Neural cell (in vitro differentiated cells): ENCODE data around the gene PTPN21. TPM values are rescaled to one million over a fixed set of nuclear protein-coding genes. Genes with fewer than 3 reads are reported as not detected.

Experiments used
- H2AFZ ChIP-seq: fragments of 200-600, 300-800 bp; sonication (generic), shearing (Covaris generic); 2 replicates; pipeline ENCODE4 v1.6.0; 2014; ENCODE audit warnings: low read depth, mild to moderate bottlenecking, antibody characterized with exemption, low read length, moderate library complexity
- H3F3A ChIP-seq: fragments of 200-600 bp; shearing (Covaris generic); 2 replicates; pipeline ENCODE4 v1.6.1; 2016; ENCODE audit warnings: mild to moderate bottlenecking, moderate library complexity, mixed read lengths, antibody characterized with exemption, low read length; ENCODE audit not compliant: insufficient read depth, poor library complexity, severe bottlenecking
- H3K27ac ChIP-seq: fragments of 200-600, 300-800 bp; sonication (generic), shearing (Covaris generic); 2 replicates; pipeline ENCODE4 v1.5.1; 2014; ENCODE audit warnings: mild to moderate bottlenecking, low read length, moderate library complexity
- H3K27me3 ChIP-seq: fragments of 300-800, 200-600 bp; sonication (generic), shearing (Covaris generic); 2 replicates; pipeline ENCODE4 v1.6.0; 2014; ENCODE audit warnings: mild to moderate bottlenecking, low read depth, low read length, moderate library complexity; ENCODE audit not compliant: insufficient read depth
- H3K36me3 ChIP-seq: fragments of 300-800, 200-600 bp; sonication (generic), shearing (Covaris generic); 2 replicates; pipeline ENCODE4 v1.5.1; 2014; ENCODE audit warnings: mild to moderate bottlenecking, antibody characterized with exemption, low read length, moderate library complexity; ENCODE audit not compliant: insufficient read depth
- H3K4me2 ChIP-seq: fragments of 300-800, 200-600 bp; sonication (generic), shearing (Covaris generic); 2 replicates; pipeline ENCODE4 v1.6.0; 2014; ENCODE audit warnings: mild to moderate bottlenecking, low read length
- H3K4me3 ChIP-seq: fragments of 300-800, 200-600 bp; sonication (generic), shearing (Covaris generic); 2 replicates; pipeline ENCODE4 v1.5.1; 2014; ENCODE audit warnings: mild to moderate bottlenecking, low read length, moderate library complexity
- H3K79me2 ChIP-seq: fragments of 200-600 bp; shearing (Covaris generic); replicated peaks from 2 replicates; pipeline ENCODE4 v1.6.0; 2014; ENCODE audit warnings: mild to moderate bottlenecking, low read length, moderate library complexity; ENCODE audit not compliant: insufficient read depth
- H3K9ac ChIP-seq: fragments of 300-800, 200-600 bp; sonication (generic), shearing (Covaris generic); 2 replicates; pipeline ENCODE4 v1.6.1; 2016; ENCODE audit warnings: mild to moderate bottlenecking, low read length, mixed read lengths
- H3K9me2 ChIP-seq: fragments of 200-600 bp; shearing (Covaris generic); 2 replicates; pipeline ENCODE4 v1.6.1; 2016; ENCODE audit warnings: mild to moderate bottlenecking, low read length, mixed read lengths; ENCODE audit not compliant: insufficient read depth
- H3K9me3 ChIP-seq: fragments of 200-600, 300-800 bp; sonication (generic), shearing (Covaris generic); 2 replicates; pipeline ENCODE4 v1.6.1; 2016; ENCODE audit warnings: mild to moderate bottlenecking, mixed run types, low read length, moderate library complexity, mixed read lengths
- H4K20me1 ChIP-seq: fragments of 200-600 bp; shearing (Covaris generic); 2 replicates; pipeline ENCODE4 v1.6.1; 2016; ENCODE audit warnings: mild to moderate bottlenecking, mixed run types; ENCODE audit not compliant: insufficient read depth
- EP300 ChIP-seq: fragments of 450-650 bp; conservative IDR thresholded peaks from 2 replicates; pipeline ENCODE4 v1.6.1; 2014; ENCODE audit warnings: antibody characterized with exemption, mild to moderate bottlenecking, moderate library complexity; ENCODE audit not compliant: poor library complexity, severe bottlenecking
- EZH2 ChIP-seq: fragments of 200-600, 300-800 bp; shearing (Covaris generic), sonication (generic); IDR thresholded peaks from 2 replicates; pipeline ENCODE4 v1.6.1; 2014; ENCODE audit warnings: antibody characterized with exemption, low read length, borderline replicate concordance, mild to moderate bottlenecking; ENCODE audit not compliant: insufficient read depth, poor library complexity, severe bottlenecking
- MXI1 ChIP-seq: fragments of 450-650 bp; conservative IDR thresholded peaks from 2 replicates; pipeline ENCODE4 v1.6.1; 2014; ENCODE audit warnings: antibody characterized with exemption, mild to moderate bottlenecking; ENCODE audit not compliant: poor library complexity, severe bottlenecking
- RAD21 ChIP-seq: fragments of 450-650 bp; conservative IDR thresholded peaks from 2 replicates; pipeline ENCODE4 v1.6.1; 2014; ENCODE audit warnings: antibody characterized with exemption, mild to moderate bottlenecking, moderate library complexity
- SMC3 ChIP-seq: fragments of 450-650 bp; conservative IDR thresholded peaks from 2 replicates; pipeline ENCODE4 v1.6.1; 2014; ENCODE audit warnings: antibody characterized with exemption, mild to moderate bottlenecking, moderate library complexity; ENCODE audit not compliant: poor library complexity
- polyA plus RNA-seq: library from polyadenylated mRNA; depleted of rRNA; stranded (reverse); fragments of >200 nt; gene quantifications from 2 replicates; pipeline ENCODE4 v1.2.3, GENCODE V29; 2014
- TF ChIP-seq, protein P1 (sequence below): fragments of 450-650 bp; IDR thresholded peaks from 2 replicates; pipeline ENCODE4 v1.5.1; 2014; ENCODE audit warnings: antibody characterized with exemption, mild to moderate bottlenecking, moderate library complexity; ENCODE audit not compliant: poor library complexity, severe bottlenecking
- TF ChIP-seq, protein P2 (sequence below): IDR thresholded peaks from 2 replicates; pipeline ENCODE4 v1.6.1; 2012; ENCODE audit warnings: borderline replicate concordance

PTPN21 gene
- polyA plus RNA-seq, 1 donor from 2014 or later = 4.1 TPM

DNA sequence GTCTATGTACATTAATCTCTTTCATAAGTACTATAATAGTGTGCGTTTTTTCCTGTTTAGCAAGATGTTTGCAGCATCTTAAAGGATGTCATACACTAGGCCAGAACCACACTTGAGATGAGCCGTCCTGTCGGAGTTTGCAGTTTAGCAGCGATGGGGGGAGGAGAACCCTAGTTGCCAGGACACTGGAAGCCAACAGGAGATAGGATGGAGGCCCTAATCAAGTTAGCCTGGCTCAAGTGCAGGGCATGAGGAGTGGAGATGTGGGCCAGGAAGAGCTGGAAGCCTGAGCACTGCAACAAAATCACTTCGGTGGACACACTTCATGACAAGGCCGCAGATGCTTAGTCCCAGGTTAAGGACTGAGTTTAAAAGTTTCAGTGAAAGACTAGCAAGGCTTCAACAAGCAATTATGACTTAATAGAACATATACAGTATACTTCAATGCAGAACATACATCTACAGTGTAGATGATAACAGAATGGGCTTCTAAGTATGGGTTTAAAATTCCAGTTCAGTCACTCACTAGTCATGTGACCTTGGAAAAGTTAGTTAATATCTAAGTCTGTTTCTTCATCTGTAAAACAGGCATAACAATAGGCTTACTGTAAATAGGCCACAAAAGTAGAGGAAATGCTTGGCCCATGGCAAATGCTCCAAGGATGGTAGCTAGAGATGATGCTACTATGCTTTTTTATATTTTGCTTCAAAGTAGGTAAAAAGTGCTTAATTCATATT lies 77.1 kb downstream of the PTPN21 start:
- Histone ChIP-seq H3K27ac (no peak overlapping the region), H3K4me3 (no peak overlapping the region), H3K79me2 (no peaks in the 10 kb centered on the region), H3K9me2 (no peaks in the 10 kb centered on the region), H3K9ac (no peak overlapping the region), H4K20me1 (no peaks in the 10 kb centered on the region), H3F3A (no peaks in the 10 kb centered on the region), H3K27me3 (no peaks in the 10 kb centered on the region), H2AFZ (no peak overlapping the region), H3K4me2 (no peak overlapping the region), H3K36me3 (peaks cover 17% of the 10 kb centered on the region), H3K9me3 (no peaks in the 10 kb centered on the region)
- TF ChIP-seq, protein P1, sequence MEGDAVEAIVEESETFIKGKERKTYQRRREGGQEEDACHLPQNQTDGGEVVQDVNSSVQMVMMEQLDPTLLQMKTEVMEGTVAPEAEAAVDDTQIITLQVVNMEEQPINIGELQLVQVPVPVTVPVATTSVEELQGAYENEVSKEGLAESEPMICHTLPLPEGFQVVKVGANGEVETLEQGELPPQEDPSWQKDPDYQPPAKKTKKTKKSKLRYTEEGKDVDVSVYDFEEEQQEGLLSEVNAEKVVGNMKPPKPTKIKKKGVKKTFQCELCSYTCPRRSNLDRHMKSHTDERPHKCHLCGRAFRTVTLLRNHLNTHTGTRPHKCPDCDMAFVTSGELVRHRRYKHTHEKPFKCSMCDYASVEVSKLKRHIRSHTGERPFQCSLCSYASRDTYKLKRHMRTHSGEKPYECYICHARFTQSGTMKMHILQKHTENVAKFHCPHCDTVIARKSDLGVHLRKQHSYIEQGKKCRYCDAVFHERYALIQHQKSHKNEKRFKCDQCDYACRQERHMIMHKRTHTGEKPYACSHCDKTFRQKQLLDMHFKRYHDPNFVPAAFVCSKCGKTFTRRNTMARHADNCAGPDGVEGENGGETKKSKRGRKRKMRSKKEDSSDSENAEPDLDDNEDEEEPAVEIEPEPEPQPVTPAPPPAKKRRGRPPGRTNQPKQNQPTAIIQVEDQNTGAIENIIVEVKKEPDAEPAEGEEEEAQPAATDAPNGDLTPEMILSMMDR = no peak
- TF ChIP-seq RAD21 = no peak

DNA sequence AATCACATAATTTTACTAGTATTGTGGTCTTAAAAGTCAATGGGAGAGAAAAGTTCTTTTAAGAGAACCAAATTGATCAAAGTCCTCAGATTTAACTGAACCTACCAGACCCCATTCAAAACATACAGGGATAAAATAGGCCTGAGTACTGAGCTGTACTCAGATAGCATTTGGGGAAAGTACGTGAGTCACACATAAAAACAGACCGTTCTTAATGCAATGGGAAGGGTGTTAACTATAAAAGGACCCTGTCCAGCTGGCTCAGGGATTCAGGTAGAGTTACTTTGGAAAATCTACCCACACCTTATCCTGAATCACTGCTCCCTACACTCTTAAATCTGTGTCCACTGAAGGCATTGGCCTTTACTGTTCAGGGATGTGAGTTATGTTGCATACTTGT lies 78.0 kb downstream of the PTPN21 start:
- no peaks in the 10 kb centered on the region for H3K9me2 ChIP-seq
- H2AFZ ChIP-seq = no peak overlapping the region
- H3F3A ChIP-seq = no peaks in the 10 kb centered on the region
- TF ChIP-seq MXI1 = no peak
- peaks cover 17% of the 10 kb centered on the region for H3K36me3 ChIP-seq
- H3K4me3 ChIP-seq = no peak overlapping the region
- no peaks in the 10 kb centered on the region for H3K27me3 ChIP-seq
- H3K9ac ChIP-seq = no peak overlapping the region
- H4K20me1 ChIP-seq = no peaks in the 10 kb centered on the region
- H3K27ac ChIP-seq = no peak overlapping the region
- H3K9me3 ChIP-seq = no peaks in the 10 kb centered on the region
- H3K4me2 ChIP-seq = no peak overlapping the region
- H3K79me2 ChIP-seq = no peaks in the 10 kb centered on the region

DNA sequence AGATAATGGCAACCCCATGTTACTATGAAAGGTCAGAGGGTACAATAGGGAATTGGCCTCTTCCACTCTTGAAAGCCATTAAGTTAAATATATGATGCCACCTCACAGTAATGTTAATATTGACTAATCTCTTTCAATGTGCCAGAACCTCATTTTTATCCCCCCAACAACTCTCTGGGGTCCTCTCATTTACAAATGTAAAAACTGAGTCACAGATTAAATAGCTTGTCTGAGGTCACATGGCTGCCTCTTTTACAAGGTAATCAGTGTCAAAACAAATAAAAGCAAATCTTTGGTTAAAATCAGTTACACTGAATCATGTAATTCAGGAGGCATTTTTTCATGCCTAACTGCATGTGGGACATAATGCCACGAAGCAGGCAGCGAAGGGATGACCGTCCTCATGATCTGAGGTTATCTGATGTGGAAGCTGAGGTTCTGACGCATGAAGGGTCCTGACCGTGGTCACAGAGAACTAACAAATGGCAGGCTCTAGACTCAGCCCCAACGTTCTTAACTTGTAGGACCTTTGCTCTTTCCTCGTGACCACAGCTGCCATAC lies 78.5 kb downstream of the PTPN21 start:
- H3K4me3 ChIP-seq = no peak overlapping the region
- H3K9me3 ChIP-seq = no peaks in the 10 kb centered on the region
- H3K27ac ChIP-seq = no peak overlapping the region
- peaks cover 17% of the 10 kb centered on the region for H3K36me3 ChIP-seq
- no peak overlapping the region for H3K4me2 ChIP-seq
- no peak overlapping the region for H3K9ac ChIP-seq
- no peak overlapping the region for H2AFZ ChIP-seq
- H4K20me1 ChIP-seq = no peaks in the 10 kb centered on the region
- no peaks in the 10 kb centered on the region for H3F3A ChIP-seq
- no peaks in the 10 kb centered on the region for H3K27me3 ChIP-seq
- no peak for TF ChIP-seq EZH2
- no peak for TF ChIP-seq MXI1
- TF ChIP-seq, protein P2, sequence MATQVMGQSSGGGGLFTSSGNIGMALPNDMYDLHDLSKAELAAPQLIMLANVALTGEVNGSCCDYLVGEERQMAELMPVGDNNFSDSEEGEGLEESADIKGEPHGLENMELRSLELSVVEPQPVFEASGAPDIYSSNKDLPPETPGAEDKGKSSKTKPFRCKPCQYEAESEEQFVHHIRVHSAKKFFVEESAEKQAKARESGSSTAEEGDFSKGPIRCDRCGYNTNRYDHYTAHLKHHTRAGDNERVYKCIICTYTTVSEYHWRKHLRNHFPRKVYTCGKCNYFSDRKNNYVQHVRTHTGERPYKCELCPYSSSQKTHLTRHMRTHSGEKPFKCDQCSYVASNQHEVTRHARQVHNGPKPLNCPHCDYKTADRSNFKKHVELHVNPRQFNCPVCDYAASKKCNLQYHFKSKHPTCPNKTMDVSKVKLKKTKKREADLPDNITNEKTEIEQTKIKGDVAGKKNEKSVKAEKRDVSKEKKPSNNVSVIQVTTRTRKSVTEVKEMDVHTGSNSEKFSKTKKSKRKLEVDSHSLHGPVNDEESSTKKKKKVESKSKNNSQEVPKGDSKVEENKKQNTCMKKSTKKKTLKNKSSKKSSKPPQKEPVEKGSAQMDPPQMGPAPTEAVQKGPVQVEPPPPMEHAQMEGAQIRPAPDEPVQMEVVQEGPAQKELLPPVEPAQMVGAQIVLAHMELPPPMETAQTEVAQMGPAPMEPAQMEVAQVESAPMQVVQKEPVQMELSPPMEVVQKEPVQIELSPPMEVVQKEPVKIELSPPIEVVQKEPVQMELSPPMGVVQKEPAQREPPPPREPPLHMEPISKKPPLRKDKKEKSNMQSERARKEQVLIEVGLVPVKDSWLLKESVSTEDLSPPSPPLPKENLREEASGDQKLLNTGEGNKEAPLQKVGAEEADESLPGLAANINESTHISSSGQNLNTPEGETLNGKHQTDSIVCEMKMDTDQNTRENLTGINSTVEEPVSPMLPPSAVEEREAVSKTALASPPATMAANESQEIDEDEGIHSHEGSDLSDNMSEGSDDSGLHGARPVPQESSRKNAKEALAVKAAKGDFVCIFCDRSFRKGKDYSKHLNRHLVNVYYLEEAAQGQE = no peak
- no peak for TF ChIP-seq SMC3
- no peak for TF ChIP-seq EP300
- no peaks in the 10 kb centered on the region for H3K79me2 ChIP-seq
- no peaks in the 10 kb centered on the region for H3K9me2 ChIP-seq
